Hepatocyte (in vitro differentiated cells): ENCODE data around the gene SMIM20.

Source experiments
- EZH2 ChIP-seq: fragments of 200-600 bp; sonication (generic); IDR thresholded peaks from 2 replicates; pipeline ENCODE4 v1.6.1; 2016; ENCODE audit warnings: antibody characterized with exemption, mild to moderate bottlenecking, borderline replicate concordance
- EZH2phosphoT487 ChIP-seq: fragments of 200-600 bp; sonication (generic); IDR thresholded peaks from one replicate; pipeline ENCODE4 v1.6.1; 2018; ENCODE audit warnings: antibody characterized with exemption, mild to moderate bottlenecking, low read depth, moderate library complexity; ENCODE audit not compliant: unreplicated experiment, severe bottlenecking
- TF ChIP-seq, protein P1 (sequence below): fragments of 200-600 bp; sonication (generic); IDR thresholded peaks from 2 replicates; pipeline ENCODE4 v1.5.1; 2016; ENCODE audit warnings: antibody characterized with exemption, mild to moderate bottlenecking; ENCODE audit not compliant: poor library complexity

GRCh38 chr4:25921922-25922321 lies 7.9 kb downstream of the SMIM20 start:
- TF ChIP-seq, protein P1, sequence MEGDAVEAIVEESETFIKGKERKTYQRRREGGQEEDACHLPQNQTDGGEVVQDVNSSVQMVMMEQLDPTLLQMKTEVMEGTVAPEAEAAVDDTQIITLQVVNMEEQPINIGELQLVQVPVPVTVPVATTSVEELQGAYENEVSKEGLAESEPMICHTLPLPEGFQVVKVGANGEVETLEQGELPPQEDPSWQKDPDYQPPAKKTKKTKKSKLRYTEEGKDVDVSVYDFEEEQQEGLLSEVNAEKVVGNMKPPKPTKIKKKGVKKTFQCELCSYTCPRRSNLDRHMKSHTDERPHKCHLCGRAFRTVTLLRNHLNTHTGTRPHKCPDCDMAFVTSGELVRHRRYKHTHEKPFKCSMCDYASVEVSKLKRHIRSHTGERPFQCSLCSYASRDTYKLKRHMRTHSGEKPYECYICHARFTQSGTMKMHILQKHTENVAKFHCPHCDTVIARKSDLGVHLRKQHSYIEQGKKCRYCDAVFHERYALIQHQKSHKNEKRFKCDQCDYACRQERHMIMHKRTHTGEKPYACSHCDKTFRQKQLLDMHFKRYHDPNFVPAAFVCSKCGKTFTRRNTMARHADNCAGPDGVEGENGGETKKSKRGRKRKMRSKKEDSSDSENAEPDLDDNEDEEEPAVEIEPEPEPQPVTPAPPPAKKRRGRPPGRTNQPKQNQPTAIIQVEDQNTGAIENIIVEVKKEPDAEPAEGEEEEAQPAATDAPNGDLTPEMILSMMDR, result no peak
- TF ChIP-seq EZH2, result no peak
- TF ChIP-seq EZH2phosphoT487, result no peak
